Common myeloid progenitor, CD34-positive (primary cell): ENCODE results near the gene AMMECR1L.

Experiments used
- CTCF ChIA-PET: fragments of 350-600 bp; sonication (Branson Sonifier 250); formaldehyde crosslinking; loops from one replicate; lab custom pipeline; 2021; ENCODE audit warnings: antibody characterized with exemption; lab: Charles Lee
- POLR2A ChIA-PET: fragments of 350-600 bp; sonication (Branson Sonifier 250); formaldehyde crosslinking; loops from one replicate; lab custom pipeline; 2021; ENCODE audit warnings: antibody characterized with exemption; lab: Charles Lee
- DNase-seq, 3 donors: peaks; one replicate each; pipeline versions ENCODE4 v3.0.0 to v3.0.0-alpha.2; 2013
- H3K27ac ChIP-seq, 2 experiments: 1 replicate in 1 of 2; 2 replicates in 1 of 2; pipeline ENCODE4 v1.7.0; 2013; ENCODE audit warnings: inconsistent platforms in 2 of 2, low read length in 2 of 2, mild to moderate bottlenecking in 2 of 2, low read depth in 1 of 2, moderate library complexity in 1 of 2; ENCODE audit not compliant: severe bottlenecking in 2 of 2, insufficient read depth in 1 of 2, poor library complexity in 1 of 2
- H3K27me3 ChIP-seq, 5 experiments: replicated peaks in 2 of 5; 1 replicate in 3 of 5; 2 replicates in 2 of 5; pipeline versions ENCODE4 v1.6.1 to v1.7.0; 2013; ENCODE audit warnings: low read length in 4 of 5, mild to moderate bottlenecking in 2 of 5, moderate library complexity in 2 of 5, inconsistent platforms in 1 of 5; ENCODE audit not compliant: insufficient read depth in 5 of 5, control insufficient read depth in 4 of 5
- H3K36me3 ChIP-seq, 4 experiments: 1 replicate in 2 of 4; 2 replicates in 2 of 4; pipeline versions ENCODE4 v1.6.1 to v1.7.0; 2013; ENCODE audit warnings: low read length in 3 of 4, control low read depth in 1 of 4, mild to moderate bottlenecking in 1 of 4; ENCODE audit not compliant: control insufficient read depth in 4 of 4, insufficient read depth in 4 of 4
- H3K4me1 ChIP-seq, 4 experiments: 1 replicate in 3 of 4; 2 replicates in 1 of 4; pipeline versions ENCODE4 v1.6.1 to v1.7.1; 2013; ENCODE audit warnings: low read length in 3 of 4, mild to moderate bottlenecking in 3 of 4, control low read depth in 1 of 4, inconsistent platforms in 1 of 4, moderate library complexity in 1 of 4; ENCODE audit not compliant: control insufficient read depth in 4 of 4, insufficient read depth in 4 of 4; ENCODE audit errors: control extremely low read depth in 1 of 4
- H3K4me3 ChIP-seq, 7 experiments: 1 replicate in 4 of 7; 2 replicates in 3 of 7; pipeline versions ENCODE4 v1.5.1 to v1.7.0; 2013; ENCODE audit warnings: mild to moderate bottlenecking in 7 of 7, low read length in 6 of 7, moderate library complexity in 6 of 7, inconsistent platforms in 2 of 7, low read depth in 2 of 7, control low read depth in 1 of 7; ENCODE audit not compliant: insufficient read depth in 4 of 7, control insufficient read depth in 1 of 7; ENCODE audit errors: extremely low read depth in 1 of 7
- H3K9me3 ChIP-seq, 5 experiments: 1 replicate in 4 of 5; 2 replicates in 1 of 5; pipeline versions ENCODE4 v1.6.1 to v1.7.1; 2013; ENCODE audit warnings: low read length in 4 of 5, mild to moderate bottlenecking in 2 of 5, inconsistent platforms in 1 of 5, low read depth in 1 of 5, moderate library complexity in 1 of 5; ENCODE audit not compliant: control insufficient read depth in 4 of 5, insufficient read depth in 2 of 5; ENCODE audit errors: control extremely low read depth in 1 of 5
- WGBS: methylation state at CpG from one replicate; pipeline ENCODE4 v1.1.5; 2013; ENCODE audit not compliant: insufficient coverage; 5-methylcytosine and 5-hydroxymethylcytosine counted together

AMMECR1L gene

DNA sequence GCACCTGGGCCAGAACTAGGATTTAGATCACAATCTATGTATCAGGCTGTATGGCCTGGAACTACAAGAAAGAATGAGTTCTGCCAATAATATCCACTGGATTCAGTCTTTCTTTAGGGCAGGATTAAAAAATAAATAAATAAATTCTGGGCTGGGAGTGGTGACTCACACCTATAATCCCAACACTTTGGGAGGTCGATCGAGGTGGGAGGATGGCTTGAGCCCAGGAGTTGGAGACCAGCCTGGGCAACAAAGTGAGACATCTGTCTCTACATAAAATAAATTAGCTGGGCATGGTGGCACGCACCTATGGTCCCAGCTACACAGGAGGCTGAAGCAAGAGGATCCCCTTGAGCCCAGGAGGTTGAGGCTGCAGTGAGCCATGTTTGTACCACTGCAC is 8.1 kb downstream of the AMMECR1L start:
- Histone ChIP-seq H3K4me1 (peaks cover 2 to 20% (median 17%) of the 10 kb centered on the region in 4 experiments), H3K27me3 (no peaks in the 10 kb centered on the region), H3K27ac (no peak overlapping the region), H3K9me3 (no peaks in the 10 kb centered on the region), H3K4me3 (no peak overlapping the region), H3K36me3 (peaks cover 7 to 58% (median 32%) of the 10 kb centered on the region in 4 experiments)
- POLR2A ChIA-PET = no interaction called here
- CTCF ChIA-PET = no interaction called here
- no peak for DNase-seq
- 89% methylated on average over 1 of the region's 3 CpGs for WGBS

- CTCF ChIA-PET = no interaction called here
- WGBS = 100% methylated on average over 1 of the region's 2 CpGs
These were observed 8.6 kb downstream of the AMMECR1L start for GRCh38 chr2:127877136-127877535.

GRCh38 chr2:127874378-127875269 is 11.1 kb downstream of the AMMECR1L start:
- Histone ChIP-seq H3K36me3 (peaks cover 6 to 51% (median 21%) of the 10 kb centered on the region in 4 experiments), H3K4me3 (no peak overlapping the region), H3K27ac (no peak overlapping the region), H3K9me3 (no peaks in the 10 kb centered on the region), H3K27me3 (no peaks in the 10 kb centered on the region), H3K4me1 (peaks cover 2 to 23% (median 19%) of the 10 kb centered on the region in 4 experiments)
- 46% methylated on average over 4 of the region's 7 CpGs for WGBS
- DNase-seq = peak; percentile 33 to 70 (median 59)
- POLR2A ChIA-PET = interaction anchor here (0.6 to 0.7 kb wide), 3 partner anchors 24 to 217 kb away, joined by 3 read pairs; no protein-coding TSS in a partner anchor
- CTCF ChIA-PET = interaction anchor here (1.5 to 1.6 kb wide), 2 partner anchors 9 to 10 kb away, joined by 3 to 8 read pairs; no protein-coding TSS in a partner anchor

More at GRCh38 chr2:127877136-127877535, 8.6 kb downstream of the AMMECR1L start:
- DNase-seq = no peak
- H3K27ac ChIP-seq = no peak overlapping the region
- H3K36me3 ChIP-seq = peaks cover 7 to 58% (median 30%) of the 10 kb centered on the region in 4 experiments
- POLR2A ChIA-PET = no interaction called here
- no peak overlapping the region for H3K4me3 ChIP-seq
- no peaks in the 10 kb centered on the region for H3K9me3 ChIP-seq
- no peaks in the 10 kb centered on the region for H3K27me3 ChIP-seq
- H3K4me1 ChIP-seq = peaks cover 2 to 23% (median 19%) of the 10 kb centered on the region in 4 experiments

DNA sequence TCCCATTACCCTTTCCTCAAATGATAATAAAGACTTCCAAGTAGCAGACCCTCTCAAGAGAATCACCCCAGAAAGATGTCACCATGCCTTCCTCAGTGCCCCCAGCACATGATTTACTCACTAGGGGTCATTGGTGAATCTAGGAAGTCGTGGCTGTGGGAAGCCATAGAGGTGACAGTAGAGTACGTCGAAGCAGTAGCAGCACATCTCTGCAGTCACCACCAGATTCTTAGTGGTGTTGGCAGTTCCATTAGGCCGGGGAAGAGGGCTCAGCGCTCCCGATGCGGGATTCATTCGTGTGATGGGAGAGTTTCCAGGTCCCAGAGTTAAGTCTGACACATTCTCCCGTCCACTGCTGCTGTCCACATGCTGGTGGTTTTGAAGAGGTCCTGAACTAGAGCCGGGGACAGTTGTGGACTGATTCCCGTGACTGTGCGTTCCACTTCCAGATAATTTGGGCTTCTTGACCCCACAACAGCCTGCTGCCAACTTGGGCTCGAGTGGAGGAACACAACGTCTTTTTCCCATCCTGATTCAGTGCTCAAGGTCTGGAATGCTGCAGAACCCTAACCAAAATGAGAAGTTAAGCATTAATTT is 12.0 kb downstream of the AMMECR1L start:
- no peaks in the 10 kb centered on the region for H3K9me3 ChIP-seq
- WGBS = 96% methylated on average over 12 of the region's 14 CpGs
- H3K27ac ChIP-seq = no peak overlapping the region
- no peak overlapping the region for H3K4me3 ChIP-seq
- H3K27me3 ChIP-seq = no peaks in the 10 kb centered on the region
- no peak for DNase-seq
- H3K4me1 ChIP-seq = peaks cover 2 to 23% (median 19%) of the 10 kb centered on the region in 4 experiments
- peaks cover 9 to 52% (median 26%) of the 10 kb centered on the region in 4 experiments for H3K36me3 ChIP-seq
- ChIA-PET CTCF (interaction anchor here (1.5 kb wide), 1 partner anchor 10 kb away, joined by 3 read pairs; no protein-coding TSS in a partner anchor), POLR2A (interaction anchor here (0.7 kb wide), 1 partner anchor 25 kb away, joined by 3 read pairs; no protein-coding TSS in a partner anchor)

DNA sequence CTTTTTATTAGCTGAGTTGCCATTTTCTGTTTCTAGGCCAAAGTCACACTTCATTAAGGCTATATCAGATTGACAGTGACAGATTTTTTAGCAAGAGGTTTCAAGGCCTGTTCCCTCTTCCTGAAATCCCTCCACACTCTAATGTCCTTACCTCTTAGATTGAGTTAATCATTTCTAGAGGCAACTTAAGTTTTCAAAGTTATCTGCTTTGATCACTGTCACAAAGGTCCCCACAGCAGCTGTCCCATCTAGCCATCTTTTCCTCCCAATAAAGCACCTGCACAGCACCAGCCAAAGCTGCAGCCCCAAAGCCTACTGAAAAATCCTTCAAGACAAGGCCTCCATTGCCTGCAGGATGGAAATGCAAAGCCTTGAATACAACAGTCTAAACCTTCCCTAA is 13.4 kb downstream of the AMMECR1L start:
- Histone ChIP-seq H3K27me3 (no peaks in the 10 kb centered on the region), H3K4me1 (peaks cover 2 to 23% (median 19%) of the 10 kb centered on the region in 4 experiments), H3K27ac (no peak overlapping the region), H3K4me3 (no peak overlapping the region), H3K36me3 (peaks cover 6 to 52% (median 37%) of the 10 kb centered on the region in 4 experiments), H3K9me3 (no peaks in the 10 kb centered on the region)
- CTCF ChIA-PET = interaction anchor here (1.0 to 1.1 kb wide), 2 partner anchors 8 to 10 kb away, joined by 3 read pairs; no protein-coding TSS in a partner anchor
- POLR2A ChIA-PET = no interaction called here
- no peak for DNase-seq

GRCh38 chr2:127865926-127866325 is 19.8 kb downstream of the AMMECR1L start:
- no peak for DNase-seq
- H3K27me3 ChIP-seq = no peaks in the 10 kb centered on the region
- CTCF ChIA-PET = no interaction called here

More at GRCh38 chr2:127865926-127866325, 19.8 kb downstream of the AMMECR1L start:
- H3K4me1 ChIP-seq = no peaks in the 10 kb centered on the region
- no peaks in the 10 kb centered on the region for H3K9me3 ChIP-seq
- no peak overlapping the region for H3K27ac ChIP-seq
- POLR2A ChIA-PET = no interaction called here
- H3K4me3 ChIP-seq = no peak overlapping the region
- peaks cover 27 to 72% (median 57%) of the 10 kb centered on the region in 4 experiments for H3K36me3 ChIP-seq
